ENCODE measurements around the gene UBP1.
"Not testable (repeated sequence)": the region's sequence is repeated elsewhere in the genome, so short reads cannot be mapped to it uniquely, and the experiment has no call there.

Gene UBP1

DNA sequence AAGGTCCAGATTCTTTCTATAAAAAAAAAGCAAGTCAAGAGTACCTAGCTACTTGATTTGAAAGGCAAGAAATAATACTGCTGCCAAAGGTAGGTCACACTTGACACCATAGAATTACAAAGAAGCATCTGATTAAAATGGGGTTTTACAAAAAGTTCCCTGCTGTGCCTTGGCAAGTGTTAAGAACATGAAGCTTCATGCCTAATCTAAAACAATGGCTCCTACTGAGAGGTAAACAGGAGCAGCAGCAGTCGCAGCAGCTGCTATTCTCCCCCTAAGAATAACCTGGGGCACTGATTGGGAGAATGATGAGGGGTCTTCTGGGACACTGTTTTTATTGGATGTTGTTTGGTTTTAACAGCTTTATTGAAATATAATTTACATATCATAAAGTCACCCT is 14.1 kb downstream of the UBP1 start:
- Mint-ChIP-seq H3K27me3 (no peaks in the 10 kb centered on the region), H3K4me3 (no peak overlapping the region), H3K4me1 (ENCODE audit: low read depth) (peaks cover 64% of the 10 kb centered on the region), H3K36me3 (ENCODE audit: low read depth) (peaks cover 35% of the 10 kb centered on the region), H3K9me3 (no peaks in the 10 kb centered on the region), H3K27ac (no peak overlapping the region)
- intact Hi-C loops (cut with micrococcal nuclease), result no loop called here

DNA sequence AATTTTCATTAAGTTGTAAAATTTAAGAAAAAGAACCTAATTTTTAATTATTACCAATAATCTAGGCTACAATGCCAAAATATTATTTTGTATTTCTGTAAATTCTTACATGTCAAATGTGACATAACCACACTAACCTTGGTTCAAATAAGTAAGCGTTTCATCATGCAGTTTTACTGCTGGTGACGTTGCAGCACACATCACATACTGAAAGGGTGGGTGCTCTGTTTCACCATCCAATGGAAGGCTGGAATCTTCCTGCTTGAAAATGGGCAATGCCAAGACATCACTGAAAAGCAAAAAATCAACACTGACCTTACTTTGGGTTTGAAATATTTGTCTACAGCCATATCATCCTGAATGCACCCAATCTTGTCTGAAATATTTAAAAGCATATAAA is 14.8 kb downstream of the UBP1 start:
- Mint-ChIP-seq H3K36me3 (ENCODE audit: low read depth) (peaks cover 39% of the 10 kb centered on the region), H3K27me3 (no peaks in the 10 kb centered on the region), H3K4me3 (no peak overlapping the region), H3K9me3 (no peaks in the 10 kb centered on the region), H3K27ac (no peak overlapping the region), H3K4me1 (ENCODE audit: low read depth) (peaks cover 64% of the 10 kb centered on the region)
- intact Hi-C loops (cut with micrococcal nuclease), result no loop called here

DNA sequence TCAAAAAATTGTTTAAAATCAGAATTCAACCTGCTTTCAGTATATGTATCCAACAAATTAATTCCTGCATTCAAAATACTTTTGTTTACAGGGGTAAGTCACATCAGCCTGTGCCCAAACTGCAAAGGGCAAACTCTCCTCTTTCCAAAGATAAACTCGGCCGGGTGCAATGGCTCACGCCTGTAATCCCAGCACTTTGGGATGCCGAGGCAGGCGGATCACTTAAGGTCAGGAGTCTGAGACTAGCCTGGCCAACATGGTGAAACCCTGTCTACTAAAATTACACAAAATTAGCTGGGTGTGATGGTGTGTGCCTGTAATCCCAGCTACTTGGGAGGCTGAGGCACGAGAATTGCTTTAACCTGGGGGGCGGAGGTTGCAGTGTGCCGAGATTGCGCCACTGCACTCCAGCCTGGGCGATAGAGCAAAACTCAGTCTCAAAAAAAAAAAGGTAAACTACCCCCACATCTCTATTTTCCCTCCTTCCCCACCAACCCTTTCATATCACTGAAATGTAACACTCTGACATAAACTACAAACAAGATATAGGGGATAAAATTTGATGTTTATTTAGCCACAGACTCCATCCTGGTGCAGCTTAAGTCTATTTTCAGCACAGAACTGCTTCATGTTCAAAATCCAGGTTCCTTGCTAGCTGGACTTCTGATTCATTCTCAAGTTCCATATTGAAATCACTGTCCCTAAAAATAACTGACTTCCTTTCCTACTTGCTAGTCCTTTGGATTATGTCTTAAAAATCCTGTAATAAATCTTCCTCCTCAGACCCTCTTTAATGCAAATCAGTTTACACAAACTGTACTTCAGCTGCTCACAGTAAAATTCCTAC is 15.4 kb downstream of the UBP1 start:
- H3K27ac Mint-ChIP-seq, result no peak overlapping the region
- intact Hi-C loops (cut with micrococcal nuclease), result no loop called here
- peaks cover 64% of the 10 kb centered on the region for H3K4me1 Mint-ChIP-seq (ENCODE audit: low read depth)
- H3K4me3 Mint-ChIP-seq, result no peak overlapping the region
- no peaks in the 10 kb centered on the region for H3K27me3 Mint-ChIP-seq
- peaks cover 43% of the 10 kb centered on the region for H3K36me3 Mint-ChIP-seq (ENCODE audit: low read depth)
- H3K9me3 Mint-ChIP-seq, result no peaks in the 10 kb centered on the region

DNA sequence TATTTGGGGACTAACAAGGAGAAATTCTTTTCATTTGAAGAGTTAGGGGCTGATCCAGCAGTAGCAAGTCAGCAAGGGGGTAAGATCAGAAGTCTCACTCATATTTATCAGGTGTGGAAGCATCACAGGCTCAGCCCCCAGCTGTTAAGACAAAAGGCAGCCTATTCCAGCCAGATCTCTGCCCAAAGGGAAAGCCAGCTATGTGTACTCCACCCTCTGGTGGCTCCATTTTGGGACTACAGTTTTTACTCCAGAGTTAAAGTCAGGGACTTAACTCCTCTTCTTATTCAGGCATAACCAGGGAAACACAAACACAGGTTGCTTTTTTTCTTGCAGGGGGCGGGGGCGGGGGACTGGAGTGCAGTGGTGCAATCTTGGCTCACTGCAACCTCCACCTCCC is 19.2 kb downstream of the UBP1 start:
- no peak overlapping the region for H3K4me3 Mint-ChIP-seq
- intact Hi-C loops (cut with micrococcal nuclease), result loop anchor here (2.0 kb wide), 1 partner anchor 18 kb away; no protein-coding TSS in a partner anchor
- H3K36me3 Mint-ChIP-seq (ENCODE audit: low read depth), result peaks cover 76% of the 10 kb centered on the region
- H3K27me3 Mint-ChIP-seq, result no peaks in the 10 kb centered on the region
- H3K4me1 Mint-ChIP-seq (ENCODE audit: low read depth), result peaks cover 49% of the 10 kb centered on the region
- peak overlapping the region; percentile 82 for H3K27ac Mint-ChIP-seq
- no peaks in the 10 kb centered on the region for H3K9me3 Mint-ChIP-seq

DNA sequence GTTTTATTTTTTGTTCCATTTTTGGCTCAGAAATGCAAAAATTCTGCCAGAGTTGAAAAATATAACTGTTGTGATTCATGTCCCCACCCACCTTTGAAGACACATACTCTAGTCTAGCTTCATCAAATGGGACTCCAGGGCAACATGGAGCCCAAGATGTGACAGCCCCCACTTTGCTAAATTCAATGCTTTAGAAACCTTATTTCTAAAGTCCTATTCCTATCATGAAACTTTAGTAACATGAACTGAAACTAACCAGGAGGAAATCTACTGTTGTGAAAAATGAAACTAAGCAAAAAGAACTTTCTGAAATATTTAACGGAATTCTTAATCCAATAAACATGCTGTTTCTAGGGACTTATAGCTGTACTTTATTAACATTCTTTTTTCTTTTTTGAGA is 20.3 kb downstream of the UBP1 start:
- no peaks in the 10 kb centered on the region for H3K9me3 Mint-ChIP-seq
- peaks cover 81% of the 10 kb centered on the region for H3K36me3 Mint-ChIP-seq (ENCODE audit: low read depth)
- peak overlapping the region; percentile 65 for H3K4me3 Mint-ChIP-seq
- H3K4me1 Mint-ChIP-seq (ENCODE audit: low read depth), result peaks cover 43% of the 10 kb centered on the region
- no peaks in the 10 kb centered on the region for H3K27me3 Mint-ChIP-seq
- intact Hi-C loops (cut with micrococcal nuclease), result loop anchor here (2.0 kb wide), 1 partner anchor 19 kb away; no protein-coding TSS in a partner anchor
- H3K27ac Mint-ChIP-seq, result peak overlapping the region; percentile 82

DNA sequence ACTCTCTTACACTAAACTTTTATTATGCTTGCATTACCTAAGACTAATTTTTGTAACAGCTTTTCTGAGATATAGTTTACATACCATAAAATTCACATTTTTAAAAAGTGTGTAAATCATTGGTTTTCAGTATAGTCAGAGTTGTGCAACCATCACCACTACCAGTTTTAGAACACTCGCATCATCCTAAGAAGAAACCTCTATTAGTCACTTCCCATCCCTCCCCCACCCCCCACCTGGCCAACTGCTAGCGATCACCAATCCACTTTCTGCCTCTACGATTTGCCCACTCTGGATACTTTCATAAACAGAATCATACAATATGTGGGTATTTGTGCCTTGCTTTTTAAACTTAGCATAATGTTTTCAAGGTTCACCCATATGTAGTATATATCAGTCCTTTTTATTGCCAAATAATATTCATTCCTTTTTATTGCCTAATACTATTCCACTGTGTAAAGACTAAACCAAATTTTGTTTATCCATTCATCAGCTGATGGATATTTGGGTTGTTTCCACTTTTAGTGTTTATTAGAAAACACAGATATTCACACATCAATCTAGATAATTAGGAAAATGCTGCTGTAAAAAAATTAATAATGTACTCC is 23.0 kb downstream of the UBP1 start:
- intact Hi-C loops (cut with micrococcal nuclease), result no loop called here
- H3K36me3 Mint-ChIP-seq (ENCODE audit: low read depth), result peaks cover 85% of the 10 kb centered on the region
- H3K4me3 Mint-ChIP-seq, result no peak overlapping the region
- H3K4me1 Mint-ChIP-seq (ENCODE audit: low read depth), result peaks cover 36% of the 10 kb centered on the region
- no peaks in the 10 kb centered on the region for H3K9me3 Mint-ChIP-seq
- H3K27me3 Mint-ChIP-seq, result no peaks in the 10 kb centered on the region
- H3K27ac Mint-ChIP-seq, result no peak overlapping the region

DNA sequence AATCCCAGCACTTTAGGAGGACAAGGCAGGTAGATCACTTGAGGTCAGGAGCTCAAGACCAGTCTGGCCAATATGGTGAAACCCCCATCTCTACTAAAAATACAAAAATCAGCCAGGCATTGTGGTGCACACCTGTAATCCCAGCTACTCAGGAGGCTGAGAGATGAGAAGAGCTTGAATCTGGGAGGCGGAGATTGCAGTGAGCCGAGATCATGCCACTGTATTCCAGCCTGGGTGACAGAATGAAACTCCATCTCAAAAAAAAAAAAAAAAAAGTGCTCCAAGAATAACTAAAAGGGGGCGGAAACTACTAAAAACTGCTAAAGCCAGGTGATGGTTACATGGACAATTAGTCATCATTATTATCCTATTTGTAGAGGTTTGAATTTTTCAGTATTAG is 29.4 kb downstream of the UBP1 start:
- H3K9me3 Mint-ChIP-seq; intact Hi-C loops (cut with micrococcal nuclease); H3K27me3 Mint-ChIP-seq; H3K4me3 Mint-ChIP-seq; H3K4me1 Mint-ChIP-seq (ENCODE audit: low read depth); H3K27ac Mint-ChIP-seq: not testable (repeated sequence)
- H3K36me3 Mint-ChIP-seq (ENCODE audit: low read depth), result peaks cover 86% of the 10 kb centered on the region

DNA sequence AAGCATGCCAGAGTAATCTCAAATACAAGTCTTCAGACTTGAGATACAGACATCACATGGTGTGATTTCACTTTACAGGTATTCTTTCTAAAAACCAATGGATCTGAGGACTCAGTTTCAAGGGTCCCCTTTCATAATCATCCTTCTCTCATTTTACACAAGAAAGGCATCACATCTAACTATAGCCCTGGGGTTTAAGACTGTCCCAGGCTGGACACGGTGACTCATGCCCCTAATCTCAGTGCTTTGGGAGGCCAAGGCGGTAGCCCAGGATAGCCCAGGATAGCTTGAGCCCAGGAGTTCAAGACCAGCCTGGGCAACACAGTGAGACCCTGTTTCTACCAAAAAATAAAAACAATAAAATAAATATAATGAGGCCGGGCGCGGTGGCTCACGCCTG is 36.4 kb downstream of the UBP1 start:
- Mint-ChIP-seq H3K36me3 (ENCODE audit: low read depth) (peaks cover 89% of the 10 kb centered on the region), H3K27me3 (no peaks in the 10 kb centered on the region), H3K9me3 (no peaks in the 10 kb centered on the region), H3K27ac (no peak overlapping the region), H3K4me1 (ENCODE audit: low read depth) (peaks cover 6% of the 10 kb centered on the region), H3K4me3 (no peak overlapping the region)
- intact Hi-C loops (cut with micrococcal nuclease), result loop anchor here (10.0 kb wide), 1 partner anchor 201 kb away; no protein-coding TSS in a partner anchor

DNA sequence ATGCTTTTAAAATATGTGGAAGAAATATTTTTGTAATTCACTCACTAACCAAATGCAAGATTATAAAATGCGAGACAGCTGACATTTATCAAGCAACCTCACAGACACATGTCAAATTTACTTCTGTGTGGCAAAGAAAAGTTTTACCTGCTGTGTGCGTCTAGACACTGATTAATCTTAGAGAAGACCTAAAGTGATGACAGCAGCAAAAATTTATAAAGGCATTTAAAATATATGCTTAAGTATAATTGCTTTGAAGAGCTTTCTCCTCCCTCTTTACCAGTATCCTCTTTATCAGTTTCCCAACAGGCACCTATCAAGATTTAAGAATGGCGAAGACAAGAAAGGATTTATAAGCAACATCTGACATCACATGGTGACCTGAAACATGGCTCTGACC is 37.3 kb downstream of the UBP1 start:
- intact Hi-C loops (cut with micrococcal nuclease), result loop anchor here (10.0 kb wide), 1 partner anchor 202 kb away; no protein-coding TSS in a partner anchor
- H3K36me3 Mint-ChIP-seq (ENCODE audit: low read depth), result peaks cover 89% of the 10 kb centered on the region
- H3K4me3 Mint-ChIP-seq, result no peak overlapping the region
- H3K9me3 Mint-ChIP-seq, result no peaks in the 10 kb centered on the region
- peaks cover 6% of the 10 kb centered on the region for H3K4me1 Mint-ChIP-seq (ENCODE audit: low read depth)
- H3K27me3 Mint-ChIP-seq, result no peaks in the 10 kb centered on the region
- H3K27ac Mint-ChIP-seq, result no peak overlapping the region

DNA sequence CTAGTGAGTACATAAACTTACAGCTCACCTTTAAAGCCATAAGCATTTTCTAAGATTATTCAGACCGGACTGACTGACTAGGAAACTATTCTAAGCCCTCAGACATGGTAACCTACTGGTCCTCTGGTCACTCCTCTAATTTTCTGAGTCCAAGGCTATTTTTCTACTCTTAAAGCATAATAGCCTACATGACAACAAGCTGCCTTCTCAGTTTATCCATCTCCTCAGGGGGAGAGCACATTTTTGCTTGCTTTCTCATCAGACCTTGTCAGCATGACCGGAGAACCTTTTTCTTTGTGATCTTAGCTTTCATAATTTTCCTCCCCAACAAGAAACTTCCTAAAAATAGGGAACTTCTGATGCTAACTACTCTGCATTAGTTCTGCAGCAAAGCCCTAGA is 38.4 kb downstream of the UBP1 start:
- H3K27ac Mint-ChIP-seq, result no peak overlapping the region
- peaks cover 6% of the 10 kb centered on the region for H3K4me1 Mint-ChIP-seq (ENCODE audit: low read depth)
- no peaks in the 10 kb centered on the region for H3K27me3 Mint-ChIP-seq
- intact Hi-C loops (cut with micrococcal nuclease), result loop anchor here (10.0 kb wide), 1 partner anchor 203 kb away; no protein-coding TSS in a partner anchor
- no peak overlapping the region for H3K4me3 Mint-ChIP-seq
- no peaks in the 10 kb centered on the region for H3K9me3 Mint-ChIP-seq
- H3K36me3 Mint-ChIP-seq (ENCODE audit: low read depth), result peaks cover 93% of the 10 kb centered on the region

DNA sequence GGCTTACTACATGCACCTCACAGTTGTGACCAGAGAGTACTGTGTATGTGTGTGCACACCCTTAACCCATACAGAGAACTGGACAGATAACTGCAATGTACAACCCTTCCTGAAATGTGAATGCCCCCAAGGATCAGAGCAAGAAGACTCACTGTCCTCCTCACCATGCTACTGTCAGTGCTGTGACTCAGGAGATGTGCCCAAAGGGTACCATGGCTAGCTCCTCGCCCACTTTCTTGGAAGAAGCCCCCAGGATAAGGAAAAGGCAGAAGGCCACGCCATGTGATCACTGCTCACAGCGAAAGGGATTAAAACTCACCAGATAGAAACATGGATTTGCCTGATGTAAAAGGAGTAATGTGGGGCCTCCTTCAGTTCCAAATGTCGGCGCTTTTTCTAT is 41.8 kb downstream of the UBP1 start:
- H3K4me1 Mint-ChIP-seq (ENCODE audit: low read depth), result peaks cover 3% of the 10 kb centered on the region
- no peak overlapping the region for H3K27ac Mint-ChIP-seq
- peaks cover 89% of the 10 kb centered on the region for H3K36me3 Mint-ChIP-seq (ENCODE audit: low read depth)
- H3K9me3 Mint-ChIP-seq, result no peaks in the 10 kb centered on the region
- intact Hi-C loops (cut with micrococcal nuclease), result no loop called here
- no peaks in the 10 kb centered on the region for H3K27me3 Mint-ChIP-seq
- no peak overlapping the region for H3K4me3 Mint-ChIP-seq

DNA sequence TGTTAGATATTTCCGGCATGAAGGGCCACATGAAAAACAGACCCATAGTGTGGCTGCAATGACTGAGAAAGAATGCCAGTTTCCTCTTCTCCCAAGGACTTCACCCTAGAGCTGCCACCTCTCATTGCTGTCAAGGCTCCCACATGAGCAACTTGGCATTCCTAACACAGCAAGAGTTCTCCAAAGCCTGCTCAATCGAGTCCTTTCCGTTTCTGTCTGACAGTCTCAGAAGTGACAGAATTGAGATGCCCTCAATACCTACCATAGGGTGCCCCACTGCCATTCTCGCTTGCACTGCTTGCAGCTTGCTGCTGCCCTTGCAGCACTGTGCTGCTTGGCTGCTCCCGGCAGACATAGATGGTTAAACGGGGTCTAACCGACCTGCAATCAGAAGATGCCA is 44.3 kb downstream of the UBP1 start:
- Mint-ChIP-seq H3K36me3 (ENCODE audit: low read depth) (peaks cover 89% of the 10 kb centered on the region), H3K4me1 (ENCODE audit: low read depth) (no peaks in the 10 kb centered on the region), H3K27ac (no peak overlapping the region), H3K4me3 (no peak overlapping the region), H3K9me3 (no peaks in the 10 kb centered on the region), H3K27me3 (no peaks in the 10 kb centered on the region)
- intact Hi-C loops (cut with micrococcal nuclease), result no loop called here

DNA sequence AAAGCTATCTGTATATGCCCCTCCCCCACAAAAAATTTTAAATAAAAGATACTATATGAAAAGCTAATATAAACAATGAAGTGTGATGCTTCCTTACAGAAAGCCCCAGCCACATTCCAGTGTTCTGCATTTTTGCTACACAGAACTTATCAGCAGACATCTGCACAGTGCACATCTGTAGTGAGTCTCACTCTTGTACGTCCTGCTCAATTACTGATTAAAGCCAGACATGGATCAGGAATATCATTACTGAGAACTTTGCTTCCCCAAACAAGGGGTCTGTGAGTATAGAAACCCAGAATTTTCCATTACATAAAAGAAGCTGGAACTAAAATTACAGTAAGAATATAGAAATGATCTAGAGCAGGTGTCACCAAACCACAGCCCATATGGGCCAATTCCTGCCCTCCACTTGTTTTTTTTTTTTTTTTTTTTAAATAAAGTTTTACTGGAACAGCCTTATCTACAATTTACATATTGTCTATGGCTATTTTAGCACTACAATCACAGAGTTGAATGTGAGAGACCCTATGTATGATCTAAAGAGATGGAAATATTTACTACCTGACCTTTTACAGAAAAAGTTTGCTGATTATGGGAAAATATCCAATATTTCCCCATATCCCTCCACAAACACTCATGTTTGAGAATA is 45.7 kb downstream of the UBP1 start:
- Mint-ChIP-seq H3K36me3 (ENCODE audit: low read depth) (peaks cover 90% of the 10 kb centered on the region), H3K27me3 (no peaks in the 10 kb centered on the region)

DNA sequence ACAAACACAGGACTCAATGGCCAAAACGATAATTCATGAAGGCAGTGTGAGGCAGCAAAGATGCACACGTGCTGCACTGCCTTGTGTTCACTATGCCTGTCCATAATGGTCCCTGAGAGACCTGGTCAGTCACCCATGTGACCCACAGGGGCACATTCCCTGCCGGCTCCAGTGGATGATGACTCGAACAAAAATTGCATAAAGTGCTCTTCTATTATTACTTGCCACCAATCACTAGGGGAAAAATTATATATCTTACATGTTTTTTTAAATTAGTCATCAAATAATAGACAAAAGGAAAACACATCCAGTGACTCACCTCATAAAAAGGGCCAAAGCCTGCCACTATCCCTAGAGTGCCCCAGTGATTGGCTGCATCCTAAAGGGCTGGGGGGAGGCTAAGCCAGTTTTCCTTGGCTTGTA is 47.5 kb downstream of the UBP1 start:
- intact Hi-C loops (cut with micrococcal nuclease), result no loop called here
- no peaks in the 10 kb centered on the region for H3K9me3 Mint-ChIP-seq
- no peaks in the 10 kb centered on the region for H3K27me3 Mint-ChIP-seq
- no peak overlapping the region for H3K27ac Mint-ChIP-seq
- H3K36me3 Mint-ChIP-seq (ENCODE audit: low read depth), result peaks cover 90% of the 10 kb centered on the region
- H3K4me1 Mint-ChIP-seq (ENCODE audit: low read depth), result no peaks in the 10 kb centered on the region
- H3K4me3 Mint-ChIP-seq, result no peak overlapping the region

More for the DNA sequence above, 45.7 kb downstream of the UBP1 start:
- Mint-ChIP-seq H3K4me3 (no peak overlapping the region), H3K9me3 (no peaks in the 10 kb centered on the region), H3K4me1 (ENCODE audit: low read depth) (no peaks in the 10 kb centered on the region), H3K27ac (no peak overlapping the region)
- intact Hi-C loops (cut with micrococcal nuclease), result no loop called here

Data from dendritic cell treated with granulocyte-macrophage colony-stimulating factor and Interleukin-4, amounts not matched to agents 40 ng/mL and 50 ng/mL, for 4 days (primary cell).